Measurements from ENCODE around the gene SLC4A7.
"Not testable (repeated sequence)": the region's sequence is repeated elsewhere in the genome, so short reads cannot be mapped to it uniquely, and the experiment has no call there.

The SLC4A7 gene

DNA sequence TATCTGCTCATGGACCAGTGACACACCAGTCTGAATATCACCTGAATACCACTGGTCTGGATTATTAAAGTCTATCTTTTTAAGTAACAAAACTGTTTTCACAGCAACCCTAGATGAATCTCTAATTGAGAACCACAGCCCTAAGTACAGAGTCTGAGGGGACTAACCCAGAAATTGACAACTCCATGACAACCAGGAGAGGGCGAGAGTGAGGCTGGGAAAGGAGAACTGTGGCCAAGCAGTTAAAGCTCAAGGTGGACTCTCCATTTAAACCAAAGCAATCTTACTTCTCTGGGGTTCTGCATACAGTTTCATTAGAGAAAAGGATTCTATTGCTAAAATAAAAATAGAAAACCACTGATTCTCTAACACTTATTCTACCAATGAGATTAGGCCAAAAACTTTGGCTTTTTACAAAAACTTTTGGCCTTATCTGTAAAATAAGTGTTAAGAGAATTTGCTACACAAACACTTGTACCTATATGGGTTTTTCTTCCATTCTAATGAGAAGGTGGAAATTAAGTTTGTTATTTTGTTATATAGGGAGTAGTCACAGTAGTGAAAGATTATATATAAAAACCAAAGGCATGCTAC lies 126.4 kb downstream of the SLC4A7 start:
- DNase-seq: peak; percentile 43 to 58

DNA sequence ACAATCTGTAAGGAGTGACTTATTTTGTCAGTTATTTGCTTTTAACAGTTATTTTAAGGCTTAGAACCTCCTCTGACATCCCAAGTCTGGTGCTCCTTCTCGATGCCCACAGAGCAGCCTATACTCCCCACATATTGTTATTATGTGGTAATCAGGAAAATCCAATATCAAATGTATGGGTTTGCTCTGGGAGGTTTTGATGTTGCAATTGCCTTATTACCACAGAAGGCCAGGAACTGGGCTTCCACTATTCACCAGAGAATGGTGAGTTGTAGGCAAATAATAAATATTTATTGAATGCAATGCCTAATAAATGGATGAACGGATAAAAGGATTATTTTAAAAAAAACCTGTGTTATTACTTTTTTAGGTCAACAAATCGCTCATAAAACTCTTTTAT lies 127.2 kb downstream of the SLC4A7 start:
- no peak for DNase-seq

DNA sequence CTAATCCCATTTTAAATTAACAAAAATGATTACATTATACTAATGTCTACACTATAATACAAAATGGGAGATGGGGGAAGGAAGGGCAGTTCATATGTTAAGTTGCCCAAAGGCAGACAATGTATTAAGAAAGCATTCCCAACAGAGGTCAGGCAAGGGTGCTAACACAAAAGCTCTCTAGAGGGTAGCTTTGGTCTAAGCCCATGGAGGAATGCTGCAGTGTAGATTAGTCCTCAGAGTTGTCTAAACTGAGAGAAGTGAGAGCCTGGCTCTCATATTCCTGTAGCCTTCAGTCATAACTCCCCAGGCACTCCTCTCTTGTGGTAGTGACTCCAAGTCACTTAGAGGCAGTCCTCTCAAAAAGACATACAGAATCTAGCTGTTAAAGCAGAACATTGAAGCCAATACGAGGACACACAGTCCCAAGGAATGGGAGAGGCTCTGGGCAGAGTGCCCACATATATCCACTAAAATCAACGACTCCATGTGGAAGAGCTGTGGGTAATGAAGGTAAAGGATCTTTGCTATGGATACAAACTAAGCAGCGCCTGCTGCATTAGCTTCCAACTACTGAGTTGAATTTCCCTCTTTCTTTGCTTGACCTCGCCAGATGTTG lies 129.5 kb downstream of the SLC4A7 start:
- DNase-seq: no peak

DNA sequence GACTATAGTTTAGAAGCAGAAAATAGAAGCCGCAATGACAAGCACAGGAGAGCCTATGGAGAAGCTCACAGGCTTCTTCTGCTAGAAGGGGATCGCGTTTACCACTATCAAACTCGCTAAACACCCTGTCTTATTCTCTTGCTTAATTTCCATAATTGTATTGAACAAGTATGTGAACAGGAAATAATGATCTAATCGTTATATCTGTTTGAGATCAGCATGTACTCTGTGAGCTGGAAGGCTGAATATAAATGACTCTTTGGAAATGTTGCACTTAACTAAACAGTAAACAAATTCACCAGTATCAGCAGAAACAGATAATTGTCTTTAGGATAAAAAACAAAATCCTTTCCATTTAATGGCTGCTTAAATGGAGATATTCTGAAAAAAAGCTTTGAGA lies 130.0 kb downstream of the SLC4A7 start:
- no peak for DNase-seq

DNA sequence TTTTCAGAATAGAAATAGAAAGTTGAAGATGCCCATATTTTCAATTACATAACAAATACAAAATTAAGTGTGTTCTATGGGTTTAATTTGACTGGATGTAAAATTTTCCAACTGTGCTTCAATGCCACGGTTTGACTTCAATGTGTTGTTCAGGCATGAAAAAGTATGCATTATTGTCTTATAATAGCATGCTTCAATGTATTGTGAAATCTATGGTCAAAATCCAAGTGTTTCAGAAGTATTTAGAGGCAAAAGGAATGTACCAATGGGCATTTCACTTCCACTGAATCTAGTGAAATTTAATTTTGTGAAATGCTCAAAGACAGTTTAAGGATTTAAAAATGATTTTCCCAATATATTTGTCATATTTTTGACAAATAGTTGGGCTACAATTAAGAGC lies 131.0 kb downstream of the SLC4A7 start:
- no peak for DNase-seq

DNA sequence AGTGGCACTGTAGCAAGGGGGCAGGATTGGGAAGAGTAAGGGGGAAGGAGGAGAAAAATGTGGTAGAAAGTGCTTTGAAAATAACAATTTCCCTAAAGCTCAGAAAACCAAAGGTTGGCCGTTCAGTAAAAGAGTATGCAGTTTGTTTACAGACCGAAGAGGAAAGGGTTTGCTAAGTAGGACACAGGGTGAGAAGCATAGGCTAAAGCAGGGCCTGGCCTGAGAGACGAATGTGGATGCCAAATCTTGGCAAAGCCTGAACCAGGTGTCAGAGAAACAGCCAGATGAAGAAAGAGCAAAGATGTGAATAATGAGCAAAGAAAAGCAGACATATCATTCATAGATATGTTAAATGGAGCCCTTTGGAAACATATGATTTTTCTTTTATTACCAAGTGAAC lies 132.1 kb downstream of the SLC4A7 start:
- DNase-seq: no peak

DNA sequence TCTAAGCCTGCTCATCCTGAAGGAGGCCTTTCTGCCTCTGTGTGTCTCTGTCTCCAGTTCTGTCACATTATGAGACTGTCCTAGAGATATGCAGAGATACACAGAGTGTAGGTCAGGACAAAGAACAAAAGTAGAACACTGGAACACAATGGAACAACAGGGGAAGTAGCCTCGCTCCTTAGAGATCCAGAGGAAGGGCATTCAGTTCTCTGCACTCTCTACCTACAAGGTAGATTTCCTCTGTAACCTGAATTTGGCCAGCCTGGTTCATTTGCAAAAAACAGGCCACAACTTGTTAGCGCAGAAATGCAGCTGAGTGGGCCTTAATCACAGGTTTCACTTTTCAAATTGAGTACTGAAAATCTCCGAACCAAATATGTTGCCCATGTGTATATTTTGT lies 134.4 kb downstream of the SLC4A7 start:
- DNase-seq: no peak

DNA sequence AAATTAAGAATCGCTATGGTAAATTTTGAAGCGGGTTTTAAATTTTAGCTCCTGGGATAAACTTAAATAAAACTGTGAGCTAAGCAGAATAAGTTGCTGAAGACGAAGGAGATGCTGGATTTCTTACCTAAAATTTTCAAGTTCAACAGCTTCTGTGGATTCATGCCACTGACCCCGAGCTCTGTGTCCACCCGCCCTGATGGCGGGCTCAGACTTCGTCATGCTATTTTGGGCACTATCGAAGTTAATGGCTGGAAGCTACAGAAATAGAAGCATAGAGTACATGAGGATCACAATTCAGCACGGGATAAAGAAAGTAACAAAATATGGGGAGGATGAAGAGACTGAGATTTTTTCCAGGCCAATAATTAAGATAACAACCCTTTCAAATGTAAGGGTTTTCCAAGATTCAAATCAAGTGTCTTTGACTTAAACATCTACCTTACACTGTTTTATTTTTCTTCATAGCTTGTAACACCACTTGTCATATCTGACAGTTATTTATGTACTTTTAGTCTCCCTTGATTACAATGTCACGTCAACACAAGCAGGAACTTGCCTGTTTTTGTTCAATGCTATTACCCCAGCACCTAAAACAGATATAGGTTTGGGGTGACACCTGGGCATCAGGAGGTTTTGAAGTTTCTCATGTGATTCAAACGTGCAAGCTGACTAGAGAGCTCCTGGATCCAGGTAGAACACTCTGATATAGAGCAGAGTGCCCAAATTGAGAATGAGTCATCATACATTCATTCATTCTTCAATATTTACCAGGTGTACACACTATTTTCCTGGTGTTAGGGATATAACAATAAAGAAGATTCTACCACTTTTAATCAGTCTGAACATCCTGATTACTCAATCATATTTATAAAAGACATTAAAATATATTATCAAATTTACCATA lies 138.0 kb downstream of the SLC4A7 start:
- DNase-seq: no peak

DNA sequence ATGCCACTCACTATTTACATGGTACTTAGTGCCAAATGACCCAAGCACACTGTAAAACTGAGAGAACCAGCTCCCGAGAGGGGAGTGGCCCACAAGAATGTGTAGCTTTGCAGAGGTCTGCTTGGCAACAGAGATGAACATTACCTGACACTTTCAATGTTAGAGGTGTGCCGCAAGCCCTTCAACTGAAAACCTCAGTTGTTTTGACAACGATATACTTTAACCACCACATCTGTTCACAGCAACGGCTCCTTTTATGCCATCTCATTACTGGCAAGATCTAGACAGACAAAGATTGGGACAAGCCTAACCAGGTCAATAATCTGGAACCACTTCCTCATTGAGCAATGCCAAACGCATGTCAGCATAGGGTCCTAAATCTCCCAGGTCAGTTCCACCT lies 138.7 kb downstream of the SLC4A7 start:
- DNase-seq: no peak

DNA sequence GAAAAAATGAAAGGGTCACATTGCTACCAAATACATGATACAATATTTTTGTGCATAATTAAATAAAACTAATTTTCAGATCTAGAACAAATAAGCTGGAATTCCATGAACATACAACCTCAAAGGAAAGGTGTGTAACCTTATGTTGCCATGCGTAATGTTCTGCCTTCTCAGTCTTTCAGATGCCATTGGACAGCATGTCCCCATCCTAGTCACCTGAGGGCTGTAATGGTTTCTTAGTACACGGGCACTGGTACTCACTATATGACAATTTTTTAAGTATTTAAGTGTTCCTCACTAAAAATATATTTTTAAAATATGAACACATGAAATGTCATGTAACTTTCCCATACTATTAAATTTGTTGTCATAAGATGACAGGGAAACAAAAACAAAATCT lies 139.1 kb downstream of the SLC4A7 start:
- no peak for DNase-seq

DNA sequence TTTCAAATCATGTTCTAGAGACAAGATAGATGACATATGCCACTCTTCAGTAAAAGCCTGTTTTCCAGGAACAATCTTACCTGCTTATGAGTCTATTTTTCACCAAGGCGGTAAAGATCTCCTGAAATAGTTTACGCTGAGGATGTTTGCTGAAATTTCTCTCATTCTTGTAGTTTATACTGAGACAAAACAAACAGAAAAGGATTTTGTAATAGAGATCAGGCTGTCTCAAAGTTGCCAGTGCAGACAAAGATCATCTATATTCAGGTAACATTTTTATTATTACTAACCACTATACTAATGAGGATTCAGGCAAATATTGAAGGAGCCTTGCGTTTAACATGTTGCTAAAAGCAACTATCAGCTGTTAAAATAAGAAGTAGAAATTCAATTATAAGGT lies 140.0 kb downstream of the SLC4A7 start:
- DNase-seq: no peak

DNA sequence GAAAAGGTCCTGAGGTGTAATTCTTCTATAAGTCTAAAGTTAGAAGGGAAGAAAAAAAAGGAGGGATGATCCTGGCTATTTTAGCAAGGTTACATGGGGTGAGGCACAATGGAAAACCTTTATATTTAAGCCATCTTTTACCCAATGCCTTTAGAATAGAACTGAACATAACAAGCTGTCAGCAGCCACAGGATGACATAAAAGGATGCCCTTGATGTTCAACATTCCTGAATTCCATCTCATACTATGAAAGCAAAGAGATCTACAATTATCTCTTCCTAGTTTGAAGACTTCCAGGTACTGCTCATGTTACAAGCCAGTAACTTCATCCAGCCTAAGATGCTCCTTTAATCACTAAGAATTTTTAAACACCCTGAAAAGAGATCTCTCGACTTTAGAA lies 141.9 kb downstream of the SLC4A7 start:
- no peak for DNase-seq

DNA sequence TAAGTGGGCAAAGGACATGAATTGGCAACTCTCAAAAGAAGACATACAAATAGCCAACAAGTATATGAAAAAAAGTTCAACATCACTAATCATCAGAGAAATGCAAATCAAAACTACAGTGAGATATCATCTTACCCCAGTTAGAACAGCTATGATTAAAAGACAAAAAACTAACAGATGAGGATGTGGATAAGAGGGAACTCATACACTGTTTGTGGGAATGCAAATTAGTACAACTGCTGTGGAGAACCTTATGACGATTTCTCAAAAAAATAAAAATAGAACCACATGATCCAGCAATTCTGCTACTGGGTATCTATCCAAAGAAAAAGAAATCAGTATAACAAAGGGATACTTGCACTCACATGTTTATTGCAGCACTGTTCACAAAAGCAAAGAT lies 143.7 kb downstream of the SLC4A7 start:
- DNase-seq: no peak

DNA sequence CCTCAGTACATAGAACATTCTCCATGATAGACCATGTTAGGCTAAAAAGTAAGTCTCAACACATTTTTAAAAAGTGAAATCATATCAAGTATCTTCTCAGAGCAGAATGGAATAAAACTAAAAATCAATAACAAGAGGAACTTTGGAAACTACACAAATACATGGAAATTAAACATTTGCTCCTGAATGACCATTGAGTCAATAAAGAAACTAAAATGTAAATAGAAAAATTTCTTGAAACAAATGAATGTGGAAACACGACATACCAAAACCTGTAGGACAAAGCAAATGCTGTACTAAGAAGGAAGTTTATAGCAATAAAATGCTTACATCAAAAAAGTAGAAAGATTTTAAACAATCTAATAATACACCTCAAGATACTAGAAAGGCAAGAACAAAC lies 148.6 kb downstream of the SLC4A7 start:
- no peak for DNase-seq

DNA sequence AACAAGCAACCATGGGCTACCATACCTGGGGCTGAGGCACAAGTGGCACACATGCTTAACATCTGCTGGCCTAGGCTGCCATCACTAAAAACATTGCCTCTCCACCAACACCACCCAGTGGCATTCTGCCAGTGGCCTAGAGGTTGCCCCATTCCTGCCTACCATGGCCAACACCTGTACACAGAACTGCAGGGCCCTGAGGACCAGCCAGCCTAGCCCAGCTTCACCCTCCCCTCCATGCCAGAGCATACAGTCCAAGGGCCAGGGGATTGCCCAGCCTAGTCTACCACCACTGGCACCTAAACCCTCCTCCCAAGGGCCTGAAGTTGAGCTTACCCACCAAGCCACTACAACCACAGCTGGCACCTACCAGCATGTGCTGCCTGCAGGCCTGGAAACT lies 150.3 kb downstream of the SLC4A7 start:
- no peak for DNase-seq

DNA sequence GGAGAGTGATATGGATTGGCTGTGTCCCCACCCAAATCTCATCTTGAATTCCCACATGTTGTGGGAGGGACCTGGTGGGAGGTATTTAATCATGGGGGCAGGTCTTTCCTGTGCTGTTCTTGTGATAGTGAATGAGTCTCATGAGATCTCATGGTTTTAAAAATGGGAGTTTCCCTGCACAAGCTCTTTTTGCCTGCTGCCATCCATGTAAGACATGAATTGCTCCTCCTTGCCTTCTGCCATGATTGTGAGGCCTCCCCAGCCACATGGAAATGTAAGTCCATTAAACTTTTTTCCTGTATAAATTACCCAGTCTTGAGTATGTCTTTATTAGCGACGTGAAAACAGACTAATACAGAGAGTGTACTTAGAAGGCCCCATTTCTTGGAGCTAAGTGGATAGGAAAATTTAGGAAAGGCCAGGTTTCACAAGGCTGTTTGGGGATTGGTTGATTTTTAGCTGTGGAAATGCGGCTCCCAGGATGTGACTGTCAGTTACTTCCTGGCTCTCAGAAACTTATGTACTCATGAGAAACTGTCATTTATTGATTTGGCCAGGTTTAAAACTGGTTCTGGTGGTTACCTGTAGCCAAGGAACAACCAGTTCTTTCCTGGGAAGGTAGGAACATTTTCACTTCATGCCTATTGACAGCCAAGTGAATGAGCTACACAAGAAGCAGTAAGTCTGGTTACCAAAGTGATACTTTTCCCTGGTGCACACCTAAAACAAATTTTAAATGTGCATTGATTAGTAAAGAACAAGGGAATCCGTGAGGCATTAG lies 155.0 kb downstream of the SLC4A7 start:
- DNase-seq: not testable (repeated sequence)

DNA sequence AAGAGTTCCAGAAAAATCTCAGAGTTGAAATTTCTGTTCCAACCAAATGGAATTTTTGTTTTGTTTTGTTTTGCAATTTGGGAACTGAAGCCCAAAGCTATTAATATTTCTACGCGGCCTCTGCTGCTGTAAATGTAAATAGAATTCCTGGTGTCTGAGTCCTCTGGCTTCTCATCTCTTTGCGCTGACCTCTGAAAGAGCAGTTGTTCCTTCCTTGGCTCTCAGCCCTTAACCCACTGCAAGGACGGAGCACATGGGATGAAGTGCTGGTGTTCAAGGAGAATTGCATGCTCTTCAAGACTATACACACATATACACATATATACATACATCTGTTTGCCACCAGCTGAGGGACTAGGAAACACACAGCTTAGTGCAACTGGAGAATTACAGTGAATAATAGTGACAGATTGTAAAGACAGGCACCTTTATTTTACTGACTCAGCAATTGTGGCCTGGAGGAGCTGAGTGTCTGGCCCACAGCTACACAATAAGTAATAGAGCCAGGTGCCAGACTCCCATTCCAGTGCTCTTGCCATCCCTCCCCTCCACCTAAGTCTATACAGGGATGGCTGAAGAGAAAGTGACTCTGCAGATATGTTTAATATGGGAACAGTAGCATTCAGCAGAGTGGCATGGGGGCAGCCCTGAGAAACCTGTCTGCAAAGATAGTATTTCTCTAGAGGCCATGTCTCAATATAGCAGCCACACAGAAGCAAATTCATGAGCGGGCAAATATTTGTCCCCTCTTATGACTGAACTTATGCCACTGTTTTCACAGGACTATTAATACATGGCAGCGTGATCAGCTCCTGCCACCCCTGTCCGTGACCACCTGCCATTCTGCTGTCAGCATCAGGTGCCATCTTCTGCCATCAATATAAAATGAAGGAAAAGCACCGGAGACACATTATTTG lies 157.3 kb downstream of the SLC4A7 start:
- no peak for DNase-seq

DNA sequence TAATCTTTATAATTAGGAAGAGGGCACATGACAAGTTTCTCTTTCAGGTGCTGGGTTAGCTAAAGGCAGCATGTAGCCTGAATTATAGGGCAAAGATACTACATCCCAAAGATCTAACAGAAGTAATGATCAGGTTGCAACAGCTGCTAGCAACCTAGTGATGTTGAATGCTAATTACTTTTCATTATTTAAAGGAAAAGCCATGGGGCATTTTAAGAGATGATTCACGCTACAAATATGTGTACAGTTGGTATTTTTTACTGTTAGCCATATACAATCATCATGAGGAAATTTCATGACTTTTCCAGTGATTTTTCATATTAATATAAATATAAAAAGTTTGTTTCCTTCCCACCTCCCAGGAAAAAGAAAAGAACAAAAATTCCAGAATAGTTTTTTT lies 158.0 kb downstream of the SLC4A7 start:
- no peak for DNase-seq

DNA sequence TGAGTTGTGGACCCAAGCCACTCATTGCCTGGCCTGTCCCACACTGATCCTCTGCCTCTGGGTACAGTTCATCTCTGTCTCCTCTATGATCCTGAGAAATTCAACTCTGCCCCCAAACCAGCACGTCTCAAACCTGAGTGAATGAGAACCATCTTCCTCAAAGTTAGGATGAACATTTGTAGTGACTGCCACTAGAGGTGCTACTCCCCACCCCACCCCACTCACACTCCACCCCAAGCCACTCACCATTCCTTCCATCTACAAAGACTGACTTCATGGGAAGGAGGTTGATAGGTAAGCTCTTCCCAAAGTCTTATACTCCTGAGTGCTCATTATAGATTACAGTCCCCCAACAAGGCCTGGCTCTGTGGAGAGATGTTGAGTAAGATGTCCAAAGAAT lies 158.8 kb downstream of the SLC4A7 start:
- no peak for DNase-seq

DNA sequence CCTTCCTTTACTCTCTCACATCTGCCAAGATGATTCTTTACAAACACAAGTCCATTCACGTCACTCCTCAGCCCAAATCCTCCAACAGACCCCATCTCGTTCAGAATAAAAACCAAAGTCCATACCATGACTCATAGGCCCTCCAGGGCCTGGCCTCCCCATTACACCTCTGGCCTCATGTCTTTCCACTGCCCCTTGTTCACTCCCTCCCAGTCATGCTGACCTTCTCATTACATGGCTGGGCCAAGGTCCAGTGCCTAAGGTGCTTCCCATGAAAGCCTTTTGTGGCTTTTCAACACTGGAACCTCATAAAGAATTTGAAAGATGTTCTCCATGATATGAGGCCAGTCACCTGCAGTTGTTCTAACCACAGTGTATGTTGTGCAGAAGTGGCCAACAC lies 159.5 kb downstream of the SLC4A7 start:
- DNase-seq: no peak

DNA sequence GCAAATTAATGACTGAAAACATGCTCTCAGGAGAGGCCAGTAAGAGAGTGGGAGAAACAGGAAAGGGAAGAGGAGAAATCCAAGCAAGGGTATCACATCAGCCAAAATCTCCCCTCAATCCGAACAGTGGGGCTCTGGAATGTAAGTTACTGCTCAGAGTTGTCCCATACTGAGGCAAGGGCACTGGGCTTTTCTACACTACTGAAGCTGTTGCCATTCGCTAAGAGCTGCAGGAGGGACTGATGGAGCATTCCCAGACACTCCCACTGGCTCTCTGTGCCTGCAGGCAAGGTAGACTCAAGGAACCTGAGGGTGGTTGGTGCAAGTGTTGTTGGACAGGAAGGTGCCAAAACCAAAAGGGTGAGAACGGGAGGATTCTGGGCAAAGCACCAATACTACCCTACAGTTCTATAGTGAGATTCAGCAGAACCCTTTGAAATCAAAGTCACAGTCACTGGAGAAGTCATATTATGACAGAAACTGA lies 161.1 kb downstream of the SLC4A7 start:
- no peak for DNase-seq

Data from activated CD4-positive, alpha-beta T cell treated with anti-CD3 and anti-CD28 coated beads for 4 hours (primary cell).